NCI-H2171 (cell line): ENCODE data around the gene CCL25.
"Not testable (repeated sequence)": the region's sequence is repeated elsewhere in the genome, so short reads cannot be mapped to it uniquely, and the experiment has no call there.

ENCODE experiments used
- DNase-seq: peaks from one replicate; lab custom pipeline; 2025; lab: John Stamatoyannopoulos, UW

Gene CCL25

GRCh38 chr19:8052464-8052859 lies at the start of gene CCL25:
CCL25 (plus strand) TSS chr19:8052760; CDS start chr19:8053050, 290 bp downstream.
- DNase-seq = no peak

- DNase-seq = no peak
Observed at GRCh38 chr19:8004001-8004400, 48.6 kb upstream of the CCL25 start.

- no peak for DNase-seq
Observed at GRCh38 chr19:8004723-8005513, 47.6 kb upstream of the CCL25 start.

GRCh38 chr19:8005534-8006256 lies 46.9 kb upstream of the CCL25 start, which contains the start of gene ELAVL1:
ELAVL1 (minus strand) TSS chr19:8005641; CDS start chr19:7991815, 13,826 bp downstream.
- peak; percentile 91 for DNase-seq

- no peak for DNase-seq
Observed at GRCh38 chr19:8017808-8018207, 34.8 kb upstream of the CCL25 start.

GRCh38 chr19:8020681-8021080 lies 31.9 kb upstream of the CCL25 start:
- no peak for DNase-seq

GRCh38 chr19:8021374-8021773 lies 31.2 kb upstream of the CCL25 start:
- no peak for DNase-seq

- no peak for DNase-seq
Observed at GRCh38 chr19:8022275-8022674, 30.3 kb upstream of the CCL25 start.

GRCh38 chr19:8023371-8023770 lies 29.2 kb upstream of the CCL25 start:
- DNase-seq = no peak

- not testable (repeated sequence) for DNase-seq
Observed at GRCh38 chr19:8024256-8024655, 28.3 kb upstream of the CCL25 start.

- no peak for DNase-seq
Observed at GRCh38 chr19:8025316-8025715, 27.2 kb upstream of the CCL25 start.

- peak; percentile 57 for DNase-seq
Observed at GRCh38 chr19:8028951-8029491, 23.5 kb upstream of the CCL25 start.

- no peak for DNase-seq
Observed at GRCh38 chr19:8030960-8031359, 21.6 kb upstream of the CCL25 start.

- not testable (repeated sequence) for DNase-seq
Observed at GRCh38 chr19:8033287-8034177, 19.0 kb upstream of the CCL25 start.

GRCh38 chr19:8034178-8034525 lies 18.4 kb upstream of the CCL25 start:
- DNase-seq = no peak

- peak; percentile 89 for DNase-seq
Observed at GRCh38 chr19:8036434-8037099, 16.0 kb upstream of the CCL25 start.

- DNase-seq = no peak
Observed at GRCh38 chr19:8038815-8039214, 13.7 kb upstream of the CCL25 start.

GRCh38 chr19:8039231-8039630 lies 13.3 kb upstream of the CCL25 start:
- no peak for DNase-seq

GRCh38 chr19:8041531-8041931 lies 11.0 kb upstream of the CCL25 start:
- DNase-seq = peak; percentile 37

- no peak for DNase-seq
Observed at GRCh38 chr19:8042900-8043299, 9.7 kb upstream of the CCL25 start.

- no peak for DNase-seq
Observed at GRCh38 chr19:8044018-8044417, 8.5 kb upstream of the CCL25 start.
